Fibroblast of skin of right quadriceps (primary cell): Measurements from ENCODE around the gene TMEM63B.
"Not testable (repeated sequence)": the region's sequence is repeated elsewhere in the genome, so short reads cannot be mapped to it uniquely, and the experiment has no call there.

Source experiments
- DNase-seq: peaks from one replicate; pipeline ENCODE4 v3.0.0-alpha.2; 2013

Gene TMEM63B

GRCh38 chr6:44196351-44196750, 69.0 kb downstream of the TMEM63B start:
- DNase-seq: not testable (repeated sequence)

- no peak for DNase-seq
Measured at GRCh38 chr6:44198684-44199083, 71.3 kb downstream of the TMEM63B start.

- no peak for DNase-seq
Measured at GRCh38 chr6:44199883-44200282, 72.5 kb downstream of the TMEM63B start.

GRCh38 chr6:44201200-44201599, 73.8 kb downstream of the TMEM63B start:
- no peak for DNase-seq

- DNase-seq: no peak
Measured at GRCh38 chr6:44201638-44202303, 74.4 kb downstream of the TMEM63B start.

- no peak for DNase-seq
Measured at GRCh38 chr6:44202332-44202971, 75.1 kb downstream of the TMEM63B start.

GRCh38 chr6:44202972-44203750, 75.8 kb downstream of the TMEM63B start:
- DNase-seq: no peak

GRCh38 chr6:44203955-44204354, 76.6 kb downstream of the TMEM63B start:
- DNase-seq: no peak
